Activated naive CD8-positive, alpha-beta T cell (primary cell): ENCODE data around the gene SSBP4.
A peak's percentile ranks its signal among the peaks of the same experiment; 100 is the strongest.

Source experiments
- H3K27ac Mint-ChIP-seq: one replicate; pipeline ENCODE4 v1.8.0; 2021; ENCODE audit warnings: mixed read lengths
- H3K27me3 Mint-ChIP-seq: one replicate; pipeline ENCODE4 v1.8.0; 2021; ENCODE audit warnings: mixed read lengths
- H3K36me3 Mint-ChIP-seq: one replicate; pipeline ENCODE4 v1.8.0; 2021; ENCODE audit warnings: mixed read lengths
- H3K4me1 Mint-ChIP-seq: one replicate; pipeline ENCODE4 v1.8.0; 2021; ENCODE audit warnings: low read depth, mixed read lengths
- H3K4me3 Mint-ChIP-seq: one replicate; pipeline ENCODE4 v1.8.0; 2021; ENCODE audit warnings: mild to moderate bottlenecking, mixed read lengths
- H3K9me3 Mint-ChIP-seq: one replicate; pipeline ENCODE4 v1.8.0; 2021; ENCODE audit warnings: low read depth, mixed read lengths

SSBP4 gene

DNA sequence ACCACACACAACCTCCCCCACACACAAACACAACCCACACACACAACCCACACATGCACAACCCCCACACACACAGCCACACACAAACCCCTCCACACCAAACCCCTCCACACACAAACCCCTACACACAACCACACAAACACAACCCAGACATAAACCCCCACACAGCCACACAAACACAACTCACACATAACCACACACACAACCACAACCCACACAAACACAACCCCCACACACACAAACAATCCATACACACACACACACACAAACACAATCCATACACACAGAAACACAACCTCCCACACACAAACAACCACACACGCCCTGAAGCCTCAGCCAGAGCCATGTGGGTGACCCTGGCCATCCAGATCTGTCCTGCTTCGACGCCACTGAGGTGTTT lies 48.8 kb downstream of the SSBP4 start:
- Mint-ChIP-seq H3K36me3 (no peaks in the 10 kb centered on the region), H3K9me3 (no peaks in the 10 kb centered on the region), H3K4me1 (peaks cover 8% of the 10 kb centered on the region), H3K27ac (no peak overlapping the region), H3K4me3 (no peak overlapping the region), H3K27me3 (no peaks in the 10 kb centered on the region)

DNA sequence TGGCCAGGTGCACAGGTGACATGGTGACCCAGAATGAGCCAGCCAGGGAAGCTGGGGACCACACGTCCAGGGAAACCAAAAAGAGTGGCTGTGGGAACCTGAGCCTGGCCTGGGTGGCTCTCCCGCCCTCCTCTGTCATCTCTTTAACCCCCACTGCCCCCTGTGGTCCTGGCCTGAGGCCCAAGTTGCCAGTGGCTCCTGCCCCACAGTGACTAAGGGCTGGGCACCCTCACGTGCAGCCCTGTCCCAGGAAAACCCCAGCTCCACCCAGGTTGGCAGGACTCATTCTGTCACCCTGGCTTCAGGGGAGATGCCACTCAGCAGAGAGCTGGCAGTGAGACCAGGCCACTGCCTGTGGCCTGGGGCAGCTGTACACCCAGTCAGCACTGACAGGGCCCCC lies 49.3 kb downstream of the SSBP4 start:
- no peaks in the 10 kb centered on the region for H3K27me3 Mint-ChIP-seq
- H3K4me3 Mint-ChIP-seq = no peak overlapping the region
- peaks cover 8% of the 10 kb centered on the region for H3K4me1 Mint-ChIP-seq
- no peaks in the 10 kb centered on the region for H3K36me3 Mint-ChIP-seq
- H3K9me3 Mint-ChIP-seq = no peaks in the 10 kb centered on the region
- H3K27ac Mint-ChIP-seq = no peak overlapping the region

- Mint-ChIP-seq H3K9me3 (no peaks in the 10 kb centered on the region), H3K4me1 (peaks cover 8% of the 10 kb centered on the region), H3K36me3 (no peaks in the 10 kb centered on the region), H3K27ac (no peak overlapping the region), H3K27me3 (no peaks in the 10 kb centered on the region), H3K4me3 (no peak overlapping the region)
Observed at GRCh38 chr19:18469069-18469846, 50.1 kb downstream of the SSBP4 start.

GRCh38 chr19:18470787-18471186 lies 51.6 kb downstream of the SSBP4 start:
- H3K36me3 Mint-ChIP-seq = no peaks in the 10 kb centered on the region
- no peaks in the 10 kb centered on the region for H3K9me3 Mint-ChIP-seq
- H3K4me1 Mint-ChIP-seq = peaks cover 16% of the 10 kb centered on the region
- H3K27me3 Mint-ChIP-seq = no peaks in the 10 kb centered on the region
- H3K27ac Mint-ChIP-seq = no peak overlapping the region
- no peak overlapping the region for H3K4me3 Mint-ChIP-seq

DNA sequence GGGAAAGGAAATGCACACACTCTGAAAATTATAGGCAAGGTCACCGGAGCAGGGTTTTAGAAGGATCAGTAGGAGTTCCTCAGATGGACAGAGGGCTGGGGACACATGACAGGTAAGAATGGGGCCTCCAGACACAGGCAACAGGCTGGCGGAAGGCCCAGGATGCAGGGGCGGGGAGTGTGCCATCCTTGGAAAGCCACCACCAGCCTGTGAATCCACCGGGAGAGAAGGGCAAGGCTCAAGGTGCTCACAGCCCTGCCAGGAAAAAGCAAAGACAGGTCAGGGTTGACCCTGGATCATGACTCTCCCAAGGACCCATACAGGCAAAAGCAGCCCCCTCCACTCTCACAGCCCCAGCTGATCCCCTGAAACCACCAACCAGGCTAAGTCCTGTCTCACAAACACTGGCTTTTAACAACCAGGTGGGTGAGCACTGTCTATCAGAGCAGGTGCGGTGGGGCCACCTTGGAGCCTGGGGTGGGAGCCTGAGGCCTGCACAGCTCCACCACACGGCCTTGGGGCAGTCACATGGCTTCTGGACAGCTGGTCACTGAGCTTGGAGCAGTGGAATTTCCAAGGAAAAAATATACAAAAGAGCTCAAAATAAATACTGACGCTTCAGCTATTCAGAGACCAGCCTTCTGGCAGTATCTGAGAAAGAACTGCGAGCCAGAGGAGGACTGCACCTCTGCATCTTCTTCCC lies 54.0 kb downstream of the SSBP4 start:
- Mint-ChIP-seq H3K36me3 (no peaks in the 10 kb centered on the region), H3K9me3 (no peaks in the 10 kb centered on the region), H3K27ac (no peak overlapping the region), H3K4me1 (peaks cover 30% of the 10 kb centered on the region), H3K27me3 (no peaks in the 10 kb centered on the region), H3K4me3 (no peak overlapping the region)

GRCh38 chr19:18473706-18474087 lies 54.5 kb downstream of the SSBP4 start:
- Mint-ChIP-seq H3K36me3 (no peaks in the 10 kb centered on the region), H3K4me3 (no peak overlapping the region), H3K9me3 (no peaks in the 10 kb centered on the region), H3K27ac (no peak overlapping the region), H3K4me1 (peaks cover 32% of the 10 kb centered on the region), H3K27me3 (no peaks in the 10 kb centered on the region)

- Mint-ChIP-seq H3K36me3 (no peaks in the 10 kb centered on the region), H3K27me3 (no peaks in the 10 kb centered on the region), H3K27ac (no peak overlapping the region), H3K9me3 (no peaks in the 10 kb centered on the region), H3K4me1 (peaks cover 39% of the 10 kb centered on the region), H3K4me3 (no peak overlapping the region)
Observed at GRCh38 chr19:18474366-18474887, 55.2 kb downstream of the SSBP4 start.

DNA sequence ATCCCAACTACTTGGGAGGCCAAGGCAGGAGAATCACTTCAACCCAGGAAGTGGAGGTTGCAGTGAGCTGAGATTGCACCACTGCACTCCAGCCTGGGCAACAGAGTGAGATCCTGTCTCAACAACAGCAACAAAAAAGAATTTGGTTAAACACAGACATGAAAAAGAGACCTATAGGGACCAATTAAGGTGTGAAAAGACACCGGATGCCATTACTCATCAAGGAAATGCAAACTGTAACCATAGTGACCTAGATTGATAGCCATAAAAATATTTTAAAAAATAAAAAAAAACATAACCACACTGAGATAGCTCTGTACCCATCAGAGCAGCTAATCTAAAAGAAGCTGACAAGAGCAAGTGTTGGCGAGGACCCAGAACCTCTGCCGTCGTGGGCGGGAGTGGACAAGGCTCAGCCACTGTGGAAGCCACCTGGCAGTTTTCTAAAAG lies 55.8 kb downstream of the SSBP4 start:
- peaks cover 44% of the 10 kb centered on the region for H3K4me1 Mint-ChIP-seq
- H3K27me3 Mint-ChIP-seq = no peaks in the 10 kb centered on the region
- H3K36me3 Mint-ChIP-seq = no peaks in the 10 kb centered on the region
- H3K9me3 Mint-ChIP-seq = no peaks in the 10 kb centered on the region
- no peak overlapping the region for H3K27ac Mint-ChIP-seq
- no peak overlapping the region for H3K4me3 Mint-ChIP-seq

DNA sequence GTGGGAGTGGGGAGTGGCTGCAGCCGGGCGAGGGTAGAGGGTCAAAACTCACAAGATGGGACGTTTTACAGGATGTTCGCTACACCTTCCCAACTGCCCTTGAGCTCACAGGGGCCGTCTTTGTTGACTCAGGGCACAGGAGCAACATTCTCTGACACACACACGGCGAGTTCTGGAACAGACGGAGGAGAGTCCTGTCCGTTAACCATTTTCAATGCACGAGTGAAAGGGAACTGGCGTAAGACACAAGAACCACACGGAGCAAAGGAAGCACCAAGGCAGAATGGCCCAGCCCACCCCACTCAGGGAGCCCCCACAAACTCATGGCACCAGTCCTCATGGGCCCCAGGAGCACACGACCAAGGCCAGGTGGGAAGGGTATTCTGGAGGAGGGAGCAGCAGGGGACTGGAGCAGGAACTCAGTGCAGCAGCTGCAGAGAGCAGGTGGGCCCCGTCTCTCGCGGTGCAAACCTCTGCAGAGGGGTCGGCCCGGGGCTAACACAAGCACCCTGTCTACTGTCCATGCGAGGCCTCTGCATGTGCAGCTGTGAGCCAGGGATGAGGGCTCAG lies 56.6 kb downstream of the SSBP4 start:
- Mint-ChIP-seq H3K4me3 (no peak overlapping the region), H3K27me3 (no peaks in the 10 kb centered on the region), H3K9me3 (no peaks in the 10 kb centered on the region), H3K4me1 (peaks cover 49% of the 10 kb centered on the region), H3K27ac (peak overlapping the region; percentile 58), H3K36me3 (no peaks in the 10 kb centered on the region)

DNA sequence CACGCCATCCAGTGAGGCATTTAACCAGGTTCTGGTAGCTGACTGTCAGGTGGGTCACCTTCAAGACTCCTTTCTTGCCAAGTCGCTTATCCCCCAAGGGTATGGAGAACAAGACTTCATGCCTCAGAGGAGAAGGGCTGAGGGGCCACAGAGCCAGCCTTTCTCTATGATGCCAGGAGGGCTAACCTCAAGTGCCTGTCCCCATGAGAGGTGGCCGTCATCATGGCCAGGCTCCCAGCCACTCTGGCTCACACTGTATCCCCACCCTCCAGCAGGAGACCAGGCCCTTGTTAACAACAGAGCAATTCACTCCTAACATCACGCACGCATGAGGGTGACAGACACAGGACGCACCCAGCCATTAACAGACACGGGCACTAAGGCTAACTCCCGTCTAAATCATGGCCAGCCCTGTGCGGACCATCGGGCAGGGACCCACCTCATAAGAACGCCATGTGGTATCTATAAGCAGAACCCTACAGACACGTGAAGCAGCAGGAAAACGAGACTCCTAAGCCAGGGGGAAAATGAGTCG lies 57.4 kb downstream of the SSBP4 start:
- no peak overlapping the region for H3K4me3 Mint-ChIP-seq
- peaks cover 55% of the 10 kb centered on the region for H3K4me1 Mint-ChIP-seq
- H3K27me3 Mint-ChIP-seq = no peaks in the 10 kb centered on the region
- peak overlapping the region; percentile 89 for H3K27ac Mint-ChIP-seq
- no peaks in the 10 kb centered on the region for H3K36me3 Mint-ChIP-seq
- H3K9me3 Mint-ChIP-seq = no peaks in the 10 kb centered on the region

GRCh38 chr19:18477042-18477779 lies 58.0 kb downstream of the SSBP4 start:
- Mint-ChIP-seq H3K4me1 (peaks cover 56% of the 10 kb centered on the region), H3K4me3 (no peak overlapping the region), H3K27me3 (no peaks in the 10 kb centered on the region), H3K27ac (peak overlapping the region; percentile 89), H3K36me3 (no peaks in the 10 kb centered on the region), H3K9me3 (no peaks in the 10 kb centered on the region)

DNA sequence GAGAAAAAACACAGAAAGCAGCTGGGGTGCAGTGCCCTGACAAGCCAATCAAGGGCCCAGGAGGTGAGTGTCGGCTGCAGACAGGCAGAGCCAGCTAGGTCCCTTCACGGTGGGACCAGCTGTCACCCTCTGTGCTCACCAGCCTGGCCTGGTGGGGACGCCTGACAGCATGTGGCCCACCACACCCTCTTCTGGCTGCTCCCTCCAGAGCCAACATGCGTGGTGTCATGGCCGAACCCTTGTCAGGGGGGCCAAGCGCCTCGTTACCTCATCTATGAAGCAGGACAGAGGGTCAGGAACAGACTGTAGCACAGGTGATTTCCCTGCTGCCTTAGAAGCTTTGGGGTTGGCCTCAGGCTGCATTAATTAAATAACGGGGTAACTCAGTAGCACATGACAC lies 58.8 kb downstream of the SSBP4 start:
- no peaks in the 10 kb centered on the region for H3K36me3 Mint-ChIP-seq
- no peaks in the 10 kb centered on the region for H3K27me3 Mint-ChIP-seq
- H3K4me1 Mint-ChIP-seq = peaks cover 57% of the 10 kb centered on the region
- no peak overlapping the region for H3K4me3 Mint-ChIP-seq
- H3K27ac Mint-ChIP-seq = peak overlapping the region; percentile 89
- H3K9me3 Mint-ChIP-seq = no peaks in the 10 kb centered on the region

GRCh38 chr19:18478545-18479311 lies 59.5 kb downstream of the SSBP4 start:
- Mint-ChIP-seq H3K4me1 (peaks cover 58% of the 10 kb centered on the region), H3K36me3 (no peaks in the 10 kb centered on the region), H3K9me3 (no peaks in the 10 kb centered on the region), H3K4me3 (peak overlapping the region; percentile 71), H3K27me3 (no peaks in the 10 kb centered on the region), H3K27ac (peak overlapping the region; percentile 89)
